Trophoblast cell (in vitro differentiated cells and primary cell): ENCODE measurements around the gene PACS2.
"Not testable (repeated sequence)": the region's sequence is repeated elsewhere in the genome, so short reads cannot be mapped to it uniquely, and the experiment has no call there.

Source experiments
- DNase-seq, 2 donors: peaks; one replicate each; pipeline ENCODE4 v3.0.0-alpha.2; 2016
- H2AFZ ChIP-seq: 2 replicates; pipeline ENCODE4 v1.6.1; 2013; ENCODE audit warnings: low read length, moderate library complexity, mild to moderate bottlenecking; ENCODE audit not compliant: insufficient read depth, poor library complexity
- H2AK5ac ChIP-seq: 2 replicates; pipeline ENCODE4 v1.6.1; 2013; ENCODE audit warnings: mild to moderate bottlenecking, low read length
- H2BK120ac ChIP-seq: 2 replicates; pipeline ENCODE4 v1.6.1; 2013; ENCODE audit warnings: low read length, mild to moderate bottlenecking, moderate library complexity; ENCODE audit not compliant: insufficient read depth, poor library complexity
- H2BK12ac ChIP-seq: 2 replicates; pipeline ENCODE4 v1.6.1; 2013; ENCODE audit warnings: mild to moderate bottlenecking, low read length, moderate library complexity
- H2BK5ac ChIP-seq: 2 replicates; pipeline ENCODE4 v1.6.1; 2013; ENCODE audit warnings: low read length, low read depth, moderate library complexity, mild to moderate bottlenecking; ENCODE audit not compliant: poor library complexity
- H3K14ac ChIP-seq: 2 replicates; pipeline ENCODE4 v1.6.1; 2013; ENCODE audit warnings: mild to moderate bottlenecking, low read length
- H3K18ac ChIP-seq: 2 replicates; pipeline ENCODE4 v1.6.1; 2013; ENCODE audit warnings: mild to moderate bottlenecking, low read length
- H3K23ac ChIP-seq: 2 replicates; pipeline ENCODE4 v1.6.1; 2013; ENCODE audit warnings: low read length
- H3K27ac ChIP-seq: 2 replicates; pipeline ENCODE4 v1.5.1; 2013; ENCODE audit warnings: low read depth, mild to moderate bottlenecking, inconsistent platforms, low read length, moderate library complexity
- H3K27me3 ChIP-seq: 2 replicates; pipeline ENCODE4 v1.6.1; 2013; ENCODE audit warnings: inconsistent platforms, mild to moderate bottlenecking, low read length, moderate library complexity; ENCODE audit not compliant: insufficient read depth
- H3K36me3 ChIP-seq, 2 experiments: 1 replicate in 1 of 2; 2 replicates in 1 of 2; pipeline ENCODE4 v1.6.1; 2013; ENCODE audit warnings: low read length in 2 of 2, mild to moderate bottlenecking in 2 of 2, moderate library complexity in 1 of 2; ENCODE audit not compliant: insufficient read depth in 2 of 2, control insufficient read depth in 1 of 2
- H3K4ac ChIP-seq: 2 replicates; pipeline ENCODE4 v1.6.1; 2013; ENCODE audit warnings: low read depth, mild to moderate bottlenecking, low read length, moderate library complexity
- H3K4me1 ChIP-seq, 2 experiments: 1 replicate in 1 of 2; 2 replicates in 1 of 2; pipeline ENCODE4 v1.6.1; 2013; ENCODE audit warnings: low read length in 2 of 2, mild to moderate bottlenecking in 2 of 2, moderate library complexity in 1 of 2; ENCODE audit not compliant: insufficient read depth in 2 of 2, control insufficient read depth in 1 of 2
- H3K4me2 ChIP-seq: 2 replicates; pipeline ENCODE4 v1.6.1; 2013; ENCODE audit warnings: inconsistent platforms, mild to moderate bottlenecking, low read length, moderate library complexity
- H3K4me3 ChIP-seq: 2 replicates; pipeline ENCODE4 v1.5.1; 2013; ENCODE audit warnings: mild to moderate bottlenecking, low read depth, low read length, inconsistent platforms
- H3K79me1 ChIP-seq: one replicate; pipeline ENCODE4 v1.6.1; 2013; ENCODE audit warnings: low read length
- H3K79me2 ChIP-seq: 2 replicates; pipeline ENCODE4 v1.6.1; 2013; ENCODE audit warnings: low read length, mild to moderate bottlenecking; ENCODE audit not compliant: control insufficient read depth, insufficient read depth, poor library complexity
- H3K9ac ChIP-seq: 2 replicates; pipeline ENCODE4 v1.6.1; 2013; ENCODE audit warnings: mild to moderate bottlenecking, low read length
- H3K9me3 ChIP-seq: 2 replicates; pipeline ENCODE4 v1.6.1; 2013; ENCODE audit warnings: low read depth, mild to moderate bottlenecking, control low read depth, inconsistent platforms, low read length; ENCODE audit not compliant: insufficient read depth
- H4K12ac ChIP-seq: 2 replicates; pipeline ENCODE4 v1.6.1; 2013; ENCODE audit warnings: low read depth, mild to moderate bottlenecking, low read length, moderate library complexity
- H4K8ac ChIP-seq: 2 replicates; pipeline ENCODE4 v1.6.1; 2013; ENCODE audit warnings: low read depth, mild to moderate bottlenecking, low read length, moderate library complexity
- H4K91ac ChIP-seq: one replicate; pipeline ENCODE4 v1.6.1; 2013; ENCODE audit warnings: low read depth, mild to moderate bottlenecking, low read length, moderate library complexity
- WGBS: extraction: QIAGEN DNeasy Blood & Tissue Kit; methylation state at CpG from one replicate; pipeline ENCODE4 v1.1.7; 2013; ENCODE audit warnings: missing lambda C conversion rate; ENCODE audit not compliant: insufficient read length, insufficient coverage; ENCODE audit errors: extremely low coverage; 5-methylcytosine and 5-hydroxymethylcytosine counted together

The PACS2 gene

GRCh38 chr14:105326568-105326867 is 12.0 kb downstream of the PACS2 start:
- H3K4me1 ChIP-seq = peaks cover 4 to 7% of the 10 kb centered on the region in 2 experiments
- H2BK120ac ChIP-seq = no peak overlapping the region
- no peak overlapping the region for H3K23ac ChIP-seq
- H3K18ac ChIP-seq = no peak overlapping the region
- H2AK5ac ChIP-seq = no peak overlapping the region
- no peaks in the 10 kb centered on the region for H3K36me3 ChIP-seq
- no peak overlapping the region for H2BK12ac ChIP-seq
- H3K79me1 ChIP-seq = no peaks in the 10 kb centered on the region
- H3K4me2 ChIP-seq = no peak overlapping the region
- no CpG with 5 or more reads among the region's 9 CpGs for WGBS
- no peak overlapping the region for H3K4ac ChIP-seq
- H2BK5ac ChIP-seq = no peak overlapping the region
- no peaks in the 10 kb centered on the region for H3K27me3 ChIP-seq
- H4K91ac ChIP-seq = no peak overlapping the region
- peaks cover 1% of the 10 kb centered on the region for H3K9me3 ChIP-seq
- H4K12ac ChIP-seq = no peak overlapping the region
- no peak overlapping the region for H4K8ac ChIP-seq
- no peak overlapping the region for H2AFZ ChIP-seq
- no peak overlapping the region for H3K4me3 ChIP-seq
- no peak overlapping the region for H3K27ac ChIP-seq
- H3K9ac ChIP-seq = no peak overlapping the region
- no peak for DNase-seq
- H3K14ac ChIP-seq = no peak overlapping the region
- no peaks in the 10 kb centered on the region for H3K79me2 ChIP-seq

- no peak overlapping the region for H3K18ac ChIP-seq
- H3K9ac ChIP-seq = no peak overlapping the region
- H4K8ac ChIP-seq = no peak overlapping the region
- no peak overlapping the region for H2BK120ac ChIP-seq
- H3K79me2 ChIP-seq = no peaks in the 10 kb centered on the region
- H3K36me3 ChIP-seq = no peaks in the 10 kb centered on the region
- WGBS = no CpG with 5 or more reads among the region's 34 CpGs
- no peak overlapping the region for H3K4me3 ChIP-seq
- H2BK5ac ChIP-seq = no peak overlapping the region
- no peak overlapping the region for H3K23ac ChIP-seq
- no peak overlapping the region for H2AFZ ChIP-seq
- no peak overlapping the region for H3K4ac ChIP-seq
- H4K91ac ChIP-seq = no peak overlapping the region
- no peak overlapping the region for H3K27ac ChIP-seq
- H3K14ac ChIP-seq = no peak overlapping the region
- H3K27me3 ChIP-seq = no peaks in the 10 kb centered on the region
- no peak overlapping the region for H4K12ac ChIP-seq
- H2AK5ac ChIP-seq = no peak overlapping the region
- H3K4me1 ChIP-seq = peaks cover 4 to 7% of the 10 kb centered on the region in 2 experiments
- DNase-seq = no peak
- no peak overlapping the region for H2BK12ac ChIP-seq
- H3K9me3 ChIP-seq = peaks cover 1% of the 10 kb centered on the region
- H3K4me2 ChIP-seq = no peak overlapping the region
- H3K79me1 ChIP-seq = no peaks in the 10 kb centered on the region
These were observed 12.5 kb downstream of the PACS2 start for GRCh38 chr14:105326891-105327694.

GRCh38 chr14:105327695-105328045 is 13.1 kb downstream of the PACS2 start:
- no CpG with 5 or more reads among the region's 17 CpGs for WGBS
- not testable (repeated sequence) for H2BK5ac ChIP-seq, H3K4me2 ChIP-seq, H3K4me1 ChIP-seq, H2BK120ac ChIP-seq, H3K4ac ChIP-seq, H3K18ac ChIP-seq, H3K27me3 ChIP-seq, H3K14ac ChIP-seq, H3K79me2 ChIP-seq, H2BK12ac ChIP-seq, H2AK5ac ChIP-seq, H3K27ac ChIP-seq, H3K4me3 ChIP-seq, H3K23ac ChIP-seq, H3K79me1 ChIP-seq, H4K12ac ChIP-seq, H3K36me3 ChIP-seq, H4K91ac ChIP-seq, DNase-seq, H2AFZ ChIP-seq, H3K9ac ChIP-seq, H3K9me3 ChIP-seq, H4K8ac ChIP-seq

GRCh38 chr14:105328070-105328677 is 13.6 kb downstream of the PACS2 start:
- Histone ChIP-seq H4K91ac (no peak overlapping the region), H2BK5ac (no peak overlapping the region), H3K36me3 (no peaks in the 10 kb centered on the region), H3K4ac (no peak overlapping the region), H4K8ac (no peak overlapping the region), H3K14ac (no peak overlapping the region), H3K4me3 (no peak overlapping the region), H4K12ac (no peak overlapping the region), H3K18ac (no peak overlapping the region), H3K4me1 (peaks cover 4 to 7% of the 10 kb centered on the region in 2 experiments), H3K9ac (no peak overlapping the region), H3K79me1 (no peaks in the 10 kb centered on the region), H3K9me3 (peaks cover 1% of the 10 kb centered on the region), H3K27me3 (no peaks in the 10 kb centered on the region), H2BK12ac (no peak overlapping the region), H3K27ac (no peak overlapping the region), H3K4me2 (no peak overlapping the region), H2AFZ (no peak overlapping the region), H2AK5ac (no peak overlapping the region), H2BK120ac (no peak overlapping the region), H3K79me2 (no peaks in the 10 kb centered on the region), H3K23ac (no peak overlapping the region)
- DNase-seq = no peak
- no CpG with 5 or more reads among the region's 12 CpGs for WGBS
